Measurements from ENCODE around the gene ADAM23.

DNA sequence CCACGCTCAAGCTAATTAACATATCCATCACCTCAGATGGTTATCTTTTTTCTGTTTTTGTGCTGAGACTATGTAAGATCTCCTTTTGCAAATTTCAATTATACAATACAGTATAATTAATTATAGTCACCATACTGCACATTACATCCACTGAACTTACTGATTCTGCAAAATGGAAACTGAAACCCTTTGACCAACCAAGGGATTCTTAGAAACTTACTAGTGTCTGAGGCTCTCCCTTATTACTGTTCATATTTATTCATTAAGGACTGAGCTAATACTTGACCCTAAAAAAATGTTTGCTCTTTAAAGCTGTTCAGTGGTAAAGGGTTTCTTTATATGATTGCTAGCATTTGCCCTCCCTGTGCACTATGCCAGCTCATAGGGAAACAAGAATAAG lies 50.7 kb downstream of the ADAM23 start:
- TF ChIP-seq, protein P1, sequence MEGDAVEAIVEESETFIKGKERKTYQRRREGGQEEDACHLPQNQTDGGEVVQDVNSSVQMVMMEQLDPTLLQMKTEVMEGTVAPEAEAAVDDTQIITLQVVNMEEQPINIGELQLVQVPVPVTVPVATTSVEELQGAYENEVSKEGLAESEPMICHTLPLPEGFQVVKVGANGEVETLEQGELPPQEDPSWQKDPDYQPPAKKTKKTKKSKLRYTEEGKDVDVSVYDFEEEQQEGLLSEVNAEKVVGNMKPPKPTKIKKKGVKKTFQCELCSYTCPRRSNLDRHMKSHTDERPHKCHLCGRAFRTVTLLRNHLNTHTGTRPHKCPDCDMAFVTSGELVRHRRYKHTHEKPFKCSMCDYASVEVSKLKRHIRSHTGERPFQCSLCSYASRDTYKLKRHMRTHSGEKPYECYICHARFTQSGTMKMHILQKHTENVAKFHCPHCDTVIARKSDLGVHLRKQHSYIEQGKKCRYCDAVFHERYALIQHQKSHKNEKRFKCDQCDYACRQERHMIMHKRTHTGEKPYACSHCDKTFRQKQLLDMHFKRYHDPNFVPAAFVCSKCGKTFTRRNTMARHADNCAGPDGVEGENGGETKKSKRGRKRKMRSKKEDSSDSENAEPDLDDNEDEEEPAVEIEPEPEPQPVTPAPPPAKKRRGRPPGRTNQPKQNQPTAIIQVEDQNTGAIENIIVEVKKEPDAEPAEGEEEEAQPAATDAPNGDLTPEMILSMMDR (IDR thresholded peaks at IDR 0.05) = no peak
- TF ChIP-seq POLR2A (IDR thresholded peaks at IDR 0.05) = no peak

Data from body of pancreas (tissue), 4 donors.